ENCODE results near the gene ENO1. TPM values are rescaled to one million over a fixed set of nuclear protein-coding genes. Genes with fewer than 3 reads are reported as not detected.

Gene ENO1
- total RNA-seq, 4 donors from 2014 or later: 954 to 1,668 (median 1,315) TPM

- WGBS, 2 donors: 80 to 93% methylated on average over 4 to 5 of the region's 7 CpGs
- no peak overlapping the region for H3K4me3 ChIP-seq
- H3K9me3 ChIP-seq: no peaks in the 10 kb centered on the region
- peaks cover 3 to 31% (median 6%) of the 10 kb centered on the region in 3 donors for H3K36me3 ChIP-seq
- no peak for DNase-seq
- H3K27ac ChIP-seq: no peak overlapping the region
- H3K4me1 ChIP-seq: peaks cover 0 to 42% (median 11%) of the 10 kb centered on the region in 3 donors
- H3K27me3 ChIP-seq: no peaks in the 10 kb centered on the region
- TF ChIP-seq CTCF (IDR thresholded peaks at IDR 0.05) (no peak), POLR2A (IDR thresholded peaks at IDR 0.05) (no peak)
- intact Hi-C loops (cut with DNase I): no loop called here
Observed at GRCh38 chr1:8854240-8854639, 24.2 kb downstream of the ENO1 start.

- Histone ChIP-seq H3K4me3 (no peak overlapping the region), H3K27me3 (no peaks in the 10 kb centered on the region), H3K27ac (no peak overlapping the region), H3K36me3 (no peaks in the 10 kb centered on the region), H3K4me1 (peaks cover 6 to 41% (median 8%) of the 10 kb centered on the region in 3 donors), H3K9me3 (no peaks in the 10 kb centered on the region)
- 84 to 89% methylated on average over 5 of the region's 5 CpGs for WGBS, 2 donors
- intact Hi-C loops (cut with DNase I): no loop called here
- TF ChIP-seq POLR2A (IDR thresholded peaks at IDR 0.05): no peak
- TF ChIP-seq CTCF (IDR thresholded peaks at IDR 0.05): no peak
- DNase-seq: no peak
Observed at GRCh38 chr1:8851060-8851459, 27.4 kb downstream of the ENO1 start.

GRCh38 chr1:8848663-8849386 lies 29.7 kb downstream of the ENO1 start:
- H3K4me1 ChIP-seq: peaks cover 6 to 24% (median 8%) of the 10 kb centered on the region in 3 donors
- 42 to 52% methylated on average over 10 to 18 of the region's 19 CpGs for WGBS, 2 donors
- TF ChIP-seq CTCF (IDR thresholded peaks at IDR 0.05): peak; percentile 86 to 96 (median 90)
- TF ChIP-seq POLR2A (IDR thresholded peaks at IDR 0.05): no peak
- peak overlapping the region in 2 of 4 donors; percentile 45 to 50 for H3K27ac ChIP-seq
- no peaks in the 10 kb centered on the region for H3K36me3 ChIP-seq
- no peak for DNase-seq
- H3K9me3 ChIP-seq: no peaks in the 10 kb centered on the region
- H3K4me3 ChIP-seq: peak overlapping the region in 1 of 4 donors; percentile 23
- H3K27me3 ChIP-seq: no peaks in the 10 kb centered on the region
- intact Hi-C loops (cut with DNase I): loop anchor here (10.0 kb wide), 2 partner anchors 124 to 284 kb away; no protein-coding TSS in a partner anchor

GRCh38 chr1:8847990-8848389 lies 30.5 kb downstream of the ENO1 start:
- no peak for TF ChIP-seq CTCF (IDR thresholded peaks at IDR 0.05)
- TF ChIP-seq POLR2A (IDR thresholded peaks at IDR 0.05): no peak
- Histone ChIP-seq H3K36me3 (no peaks in the 10 kb centered on the region), H3K27me3 (no peaks in the 10 kb centered on the region), H3K4me3 (no peak overlapping the region), H3K9me3 (no peaks in the 10 kb centered on the region), H3K27ac (peak overlapping the region in 3 of 4 donors; percentile 29 to 50 (median 45)), H3K4me1 (peaks cover 6 to 24% (median 8%) of the 10 kb centered on the region in 3 donors)
- DNase-seq: no peak
- 51 to 90% methylated on average over 2 to 3 of the region's 5 CpGs for WGBS, 2 donors
- intact Hi-C loops (cut with DNase I): loop anchor here (10.0 kb wide), 2 partner anchors 123 to 283 kb away; no protein-coding TSS in a partner anchor

DNA sequence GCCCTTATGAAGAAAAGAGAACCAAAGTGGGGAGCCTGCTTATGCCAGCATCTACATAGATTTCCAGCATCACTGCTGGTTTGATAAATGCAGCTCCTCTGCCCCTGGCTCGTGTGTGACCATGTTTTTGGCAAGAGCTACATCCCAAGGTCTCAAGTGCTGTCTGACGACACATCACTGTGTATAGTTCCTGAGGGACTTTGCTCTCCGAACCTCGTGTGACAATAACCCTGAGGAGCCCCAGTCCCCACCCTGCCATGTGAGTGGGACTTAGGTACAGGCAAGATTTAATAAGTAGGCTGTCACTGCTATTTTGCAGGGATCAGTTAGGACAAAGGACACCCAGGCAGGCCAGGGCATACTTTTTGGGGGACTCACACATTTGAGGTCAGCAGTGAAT lies 32.2 kb downstream of the ENO1 start:
- H3K4me3 ChIP-seq: no peak overlapping the region
- no peaks in the 10 kb centered on the region for H3K27me3 ChIP-seq
- TF ChIP-seq POLR2A (IDR thresholded peaks at IDR 0.05) (no peak), CTCF (IDR thresholded peaks at IDR 0.05) (no peak)
- peaks cover 6 to 24% (median 8%) of the 10 kb centered on the region in 3 donors for H3K4me1 ChIP-seq
- H3K9me3 ChIP-seq: no peaks in the 10 kb centered on the region
- no peak overlapping the region for H3K27ac ChIP-seq
- DNase-seq: no peak
- WGBS, 2 donors: 69 to 75% methylated on average over 3 to 4 of the region's 4 CpGs
- H3K36me3 ChIP-seq: no peaks in the 10 kb centered on the region
- intact Hi-C loops (cut with DNase I): loop anchor here (10.0 kb wide), 2 partner anchors 121 to 281 kb away; no protein-coding TSS in a partner anchor
